Right renal pelvis (tissue), 4 donors: ENCODE data around the gene LMBRD1. TPM values are rescaled to one million over a fixed set of nuclear protein-coding genes. Genes with fewer than 3 reads are reported as not detected.
"Not testable (repeated sequence)": the region's sequence is repeated elsewhere in the genome, so short reads cannot be mapped to it uniquely, and the experiment has no call there.

ENCODE experiments used
- DNase-seq, 4 donors: peaks; one replicate each; pipeline ENCODE4 v3.0.0-alpha.2; 2013; ENCODE audit warnings: low read depth in 4 of 4, low spot score in 3 of 4, missing footprints in 1 of 4
- polyA plus RNA-seq, 4 donors: library from polyadenylated mRNA; unstranded; fragments of 120-200 nt; gene quantifications; one replicate each; pipeline ENCODE4 v1.2.1, GENCODE V29; 2013; ENCODE audit not compliant: insufficient read length in 4 of 4

The LMBRD1 gene
- polyA plus RNA-seq: 100 to 1,000 TPM; 133 to 174 (median 173) TPM

GRCh38 chr6:69796642-69797390 lies at the start of gene LMBRD1:
Gene LMBRD1 (minus strand): TSS chr6:69797010. CDS start chr6:69796881, 129 bp downstream.
- DNase-seq: peak; percentile 85 to 90 (median 88)

- no peak for DNase-seq
These were observed 49.5 kb upstream of the LMBRD1 start for GRCh38 chr6:69846312-69846711.

- DNase-seq: no peak
These were observed 46.4 kb upstream of the LMBRD1 start for GRCh38 chr6:69843189-69843588.

- no peak for DNase-seq
These were observed 45.1 kb upstream of the LMBRD1 start for GRCh38 chr6:69841862-69842261.

- DNase-seq: peak in 3 of 4 donors; percentile 38 to 42 (median 40)
These were observed 38.8 kb upstream of the LMBRD1 start for GRCh38 chr6:69835414-69836179.

GRCh38 chr6:69832558-69832957 lies 35.7 kb upstream of the LMBRD1 start:
- DNase-seq: no peak

GRCh38 chr6:69827276-69827893 lies 30.6 kb upstream of the LMBRD1 start:
- no peak for DNase-seq

- DNase-seq: no peak
These were observed 29.1 kb upstream of the LMBRD1 start for GRCh38 chr6:69825904-69826303.

GRCh38 chr6:69824355-69824754 lies 27.5 kb upstream of the LMBRD1 start:
- DNase-seq: not testable (repeated sequence)

- no peak for DNase-seq
These were observed 23.6 kb upstream of the LMBRD1 start for GRCh38 chr6:69820438-69820837.

- DNase-seq: no peak
These were observed 23.2 kb upstream of the LMBRD1 start for GRCh38 chr6:69820018-69820417.

- DNase-seq: no peak
These were observed 22.3 kb upstream of the LMBRD1 start for GRCh38 chr6:69819138-69819537.

GRCh38 chr6:69818223-69818930 lies 21.6 kb upstream of the LMBRD1 start:
- no peak for DNase-seq

- DNase-seq: no peak
These were observed 20.5 kb upstream of the LMBRD1 start for GRCh38 chr6:69817358-69817757.

GRCh38 chr6:69816569-69816968 lies 19.8 kb upstream of the LMBRD1 start:
- no peak for DNase-seq

GRCh38 chr6:69816026-69816425 lies 19.2 kb upstream of the LMBRD1 start:
- DNase-seq: no peak

GRCh38 chr6:69813508-69813907 lies 16.7 kb upstream of the LMBRD1 start:
- DNase-seq: no peak

- no peak for DNase-seq
These were observed 16.1 kb upstream of the LMBRD1 start for GRCh38 chr6:69812746-69813427.

GRCh38 chr6:69802995-69803394 lies 6.2 kb upstream of the LMBRD1 start:
- DNase-seq: no peak

GRCh38 chr6:69801711-69802110 lies 4.9 kb upstream of the LMBRD1 start:
- DNase-seq: no peak
